Tongue (tissue), 2 donors: Measurements from ENCODE around the gene UGGT2. TPM values are rescaled to one million over a fixed set of nuclear protein-coding genes. Genes with fewer than 3 reads are reported as not detected.
"Not testable (repeated sequence)": the region's sequence is repeated elsewhere in the genome, so short reads cannot be mapped to it uniquely, and the experiment has no call there.

Experiments
- DNase-seq: peaks from one replicate; pipeline ENCODE4 v3.0.0-alpha.2; 2015
- total RNA-seq: library from RNA; depleted of rRNA; stranded (reverse); fragments of >200 nt; gene quantifications from one replicate; pipeline ENCODE4 v1.2.3, GENCODE V29; 2014

UGGT2 gene
- total RNA-seq, 1 donor from 2014 or later, result 64.8 TPM

DNA sequence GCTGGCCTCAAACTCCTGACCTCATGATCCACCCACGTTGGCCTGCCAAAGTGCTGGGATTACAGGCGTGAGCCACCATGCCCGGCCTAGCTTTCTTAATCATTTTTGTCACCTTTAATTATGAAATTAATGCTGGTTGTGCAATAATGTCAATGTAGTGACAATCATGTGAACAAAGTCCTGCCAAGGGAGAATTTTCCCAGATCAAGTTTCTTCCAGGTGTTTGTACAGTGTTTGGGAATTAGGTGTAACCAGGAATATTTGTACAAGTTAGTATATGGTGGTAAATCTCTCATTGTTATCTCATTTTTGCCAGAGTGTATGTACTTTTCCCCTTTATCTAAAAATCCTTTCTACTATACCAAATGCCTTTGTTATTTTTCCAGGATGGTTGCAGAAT lies 171.1 kb downstream of the UGGT2 start:
- DNase-seq, result no peak

DNA sequence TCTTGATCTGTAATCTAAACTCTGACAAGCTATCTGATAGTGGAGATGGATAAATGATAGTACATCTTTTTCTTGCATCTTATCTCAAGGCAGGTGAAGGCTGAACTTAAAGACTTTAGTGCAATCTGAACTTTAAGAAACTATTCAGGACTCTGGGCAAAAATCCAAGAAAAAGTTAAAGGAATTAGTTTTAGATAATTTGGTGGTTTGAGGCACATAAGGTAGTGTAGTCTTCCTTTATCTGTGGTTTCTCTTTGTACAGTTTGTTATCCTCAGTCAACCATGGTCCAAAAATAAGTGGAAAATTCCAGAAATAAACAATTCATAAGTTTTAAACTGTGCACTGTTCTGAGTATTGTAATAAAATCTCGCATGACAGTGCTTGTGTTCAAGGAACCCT lies 172.9 kb downstream of the UGGT2 start:
- no peak for DNase-seq

DNA sequence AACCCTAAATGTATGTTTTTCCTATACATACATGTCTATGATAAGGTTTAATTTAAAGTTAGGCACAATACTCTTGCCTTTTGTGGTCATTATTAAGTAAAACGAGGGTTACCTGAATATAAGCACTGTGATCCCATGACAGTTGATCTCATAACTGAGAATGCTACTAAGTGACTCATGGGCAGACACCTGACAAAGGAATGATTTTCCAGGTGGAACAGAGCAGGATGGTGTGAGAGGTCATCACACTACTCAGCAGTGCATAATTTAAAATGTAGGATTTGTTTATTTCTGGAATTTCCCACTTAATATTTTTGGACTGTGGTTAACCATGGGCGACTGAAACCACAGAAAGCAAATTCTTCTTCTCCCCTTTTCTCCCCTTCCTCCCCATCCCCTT lies 178.9 kb downstream of the UGGT2 start:
- no peak for DNase-seq

DNA sequence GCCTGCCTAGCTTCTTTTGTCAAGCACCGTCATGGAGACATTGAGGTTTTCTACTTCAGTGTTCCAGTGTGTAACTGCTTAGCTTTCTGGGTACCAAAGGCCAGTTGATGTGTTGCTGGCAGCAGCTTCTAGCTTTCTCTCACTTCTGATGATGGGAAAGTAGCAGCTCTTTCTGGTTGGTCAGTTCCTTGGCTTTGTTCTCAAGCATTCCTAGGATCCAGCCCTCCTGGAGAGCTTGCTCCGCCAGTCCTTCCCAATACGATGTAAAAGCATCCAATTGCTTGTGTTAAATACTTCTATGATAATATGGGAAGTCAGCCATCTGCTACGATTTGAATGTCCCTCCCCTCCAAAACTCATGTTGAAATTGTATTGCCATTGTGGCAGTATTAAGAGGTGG lies 182.8 kb downstream of the UGGT2 start:
- DNase-seq, result no peak

DNA sequence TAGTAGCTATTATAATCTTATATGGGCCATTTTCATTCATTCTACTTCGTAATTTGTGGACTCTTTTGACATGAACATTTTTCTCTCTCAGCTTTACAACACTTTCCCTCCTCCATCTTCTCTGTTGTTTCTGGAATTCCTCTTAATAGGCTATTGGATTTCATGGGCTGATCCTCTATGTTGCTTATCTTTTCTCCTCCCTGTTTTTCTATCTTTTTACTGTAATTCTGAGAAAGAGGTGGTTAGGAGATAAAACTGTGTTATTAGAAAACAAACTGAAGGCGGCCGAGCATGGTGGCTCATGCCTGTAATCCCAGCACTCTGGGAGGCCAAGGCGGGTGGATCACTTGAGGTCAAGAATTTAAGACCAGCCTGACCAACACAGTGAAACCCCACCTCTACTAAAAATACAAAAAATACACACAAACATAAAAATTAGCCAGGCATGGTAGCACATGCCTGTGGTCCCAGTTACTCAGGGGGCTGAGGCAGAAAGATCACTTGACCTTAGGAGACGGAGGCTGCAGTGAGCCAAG lies 188.1 kb downstream of the UGGT2 start:
- DNase-seq, result no peak

GRCh38 chr13:95862408-95862807 lies 190.8 kb downstream of the UGGT2 start:
- no peak for DNase-seq

GRCh38 chr13:95861296-95861695 lies 191.9 kb downstream of the UGGT2 start:
- DNase-seq, result peak; percentile 25

DNA sequence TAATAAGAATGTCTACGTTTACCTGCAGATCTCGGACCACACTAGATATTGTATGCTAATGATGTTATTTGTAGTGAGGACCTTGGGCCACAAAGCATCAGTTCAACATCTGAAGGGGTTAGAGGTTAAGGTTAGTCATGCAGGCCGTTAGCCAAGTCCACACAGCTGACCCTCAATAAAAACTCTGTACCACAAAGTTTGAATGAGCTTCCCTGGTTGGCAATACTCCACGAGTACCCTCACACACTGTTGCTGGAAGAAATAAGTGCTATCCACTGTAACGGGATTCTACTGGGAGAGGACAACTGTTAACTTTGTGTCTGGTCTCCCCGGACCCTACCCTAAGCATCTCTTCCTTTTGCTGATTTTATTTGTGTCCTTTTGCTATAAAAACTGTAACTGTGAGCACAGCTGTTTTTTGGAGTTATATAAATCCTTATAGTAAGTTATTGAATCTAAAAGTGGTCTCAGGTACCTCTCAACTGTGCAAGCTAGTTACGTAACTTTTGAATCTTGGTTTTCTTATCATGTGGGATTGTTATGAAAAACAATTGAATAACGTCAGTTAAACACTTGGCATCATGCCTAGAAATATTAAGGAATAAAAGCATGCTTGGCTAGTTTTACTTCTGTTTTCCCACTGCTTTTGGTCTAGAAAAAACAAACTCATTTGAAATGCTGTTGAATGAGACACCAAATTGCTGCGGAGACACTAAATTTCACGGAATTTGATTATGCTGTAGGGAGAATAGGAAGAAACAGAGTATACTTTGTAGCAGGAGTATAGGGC lies 194.7 kb downstream of the UGGT2 start:
- DNase-seq, result peak; percentile 16

GRCh38 chr13:95845656-95846055 lies 207.5 kb downstream of the UGGT2 start:
- DNase-seq, result not testable (repeated sequence)

DNA sequence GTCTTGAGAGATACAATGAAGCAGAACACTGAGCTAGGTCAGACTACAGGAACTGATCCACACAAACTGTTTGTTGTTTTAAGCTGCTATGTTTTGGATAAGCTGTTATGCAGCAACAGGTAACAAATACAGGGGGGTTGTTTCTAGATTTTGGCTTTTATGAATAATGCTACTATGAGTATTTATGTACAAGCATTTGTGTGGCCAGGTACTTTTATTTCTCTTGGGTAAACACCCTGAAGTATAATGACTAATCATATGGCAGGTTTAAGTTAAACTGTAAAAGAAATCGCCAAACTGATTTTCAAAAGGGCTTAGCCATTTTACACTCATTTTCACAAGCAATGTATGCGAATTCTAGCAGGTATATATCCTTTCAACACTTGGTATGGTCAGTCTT lies 210.3 kb downstream of the UGGT2 start:
- DNase-seq, result no peak

DNA sequence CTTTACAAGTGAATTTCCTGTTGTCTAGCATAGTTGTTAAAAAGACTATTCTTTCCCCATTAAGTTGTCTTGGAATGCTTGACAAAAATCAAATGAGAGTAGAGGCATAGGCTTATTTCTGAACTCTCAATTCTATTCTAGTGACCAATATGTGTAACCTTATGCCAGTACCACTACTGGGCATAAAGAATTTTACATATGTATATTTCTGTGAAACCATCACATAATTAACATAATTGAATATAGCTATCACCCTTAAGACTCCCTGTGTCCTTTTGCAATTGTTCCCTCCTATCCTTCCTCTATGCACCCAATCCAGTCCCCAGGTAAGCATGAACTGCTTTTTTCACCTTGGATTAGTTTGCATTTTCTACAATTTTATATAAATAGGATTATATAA lies 211.3 kb downstream of the UGGT2 start:
- no peak for DNase-seq

DNA sequence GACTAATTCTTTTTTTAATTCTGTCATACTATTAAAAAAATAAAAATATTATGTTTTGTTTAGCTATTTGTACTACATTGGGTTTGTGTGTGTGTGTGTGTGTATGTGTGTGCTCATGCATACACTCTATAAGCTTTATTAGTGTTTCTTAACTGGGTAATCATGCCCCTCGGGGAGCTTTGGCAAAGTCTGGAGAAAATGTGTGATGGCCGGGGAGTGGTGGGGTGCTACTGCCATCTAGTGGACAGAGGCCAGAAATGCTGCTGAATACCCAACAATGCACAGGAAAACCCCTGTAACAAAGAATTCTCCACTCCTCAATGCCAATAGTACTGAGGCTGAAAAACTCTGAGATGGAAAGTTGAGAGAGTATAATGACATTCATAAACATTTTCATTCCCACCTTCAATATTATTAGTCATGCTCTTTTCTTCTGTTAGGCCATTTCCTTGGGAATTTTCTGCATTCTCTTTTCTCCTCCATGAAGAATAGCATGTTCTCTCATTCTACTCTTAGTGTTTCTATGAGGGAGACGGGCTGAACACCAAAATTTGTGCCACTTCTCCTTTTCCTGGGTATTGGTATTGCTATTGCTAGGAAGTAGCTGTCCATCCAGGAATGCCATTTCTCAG lies 219.0 kb downstream of the UGGT2 start:
- peak; percentile 90 for DNase-seq

- DNase-seq, result no peak
Measured at GRCh38 chr13:95833719-95834118, 219.5 kb downstream of the UGGT2 start.

DNA sequence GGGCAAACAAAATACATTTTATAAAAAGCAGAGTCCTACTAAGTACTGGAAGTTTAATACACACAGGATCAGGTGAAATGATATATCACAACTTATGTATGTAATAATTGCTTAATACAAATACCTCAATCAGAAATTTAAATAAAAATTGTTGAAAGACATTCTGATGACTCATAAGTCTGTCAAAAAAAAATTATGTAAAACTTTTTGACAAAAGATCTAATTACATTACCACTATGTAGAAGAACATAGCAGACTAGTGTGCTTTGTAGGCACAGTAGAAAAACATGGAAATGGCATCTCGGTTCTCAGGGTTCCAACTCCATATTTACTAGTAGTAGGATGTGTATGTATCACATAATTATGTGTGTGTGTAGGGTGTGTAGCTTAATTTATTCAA lies 220.1 kb downstream of the UGGT2 start:
- DNase-seq, result no peak

DNA sequence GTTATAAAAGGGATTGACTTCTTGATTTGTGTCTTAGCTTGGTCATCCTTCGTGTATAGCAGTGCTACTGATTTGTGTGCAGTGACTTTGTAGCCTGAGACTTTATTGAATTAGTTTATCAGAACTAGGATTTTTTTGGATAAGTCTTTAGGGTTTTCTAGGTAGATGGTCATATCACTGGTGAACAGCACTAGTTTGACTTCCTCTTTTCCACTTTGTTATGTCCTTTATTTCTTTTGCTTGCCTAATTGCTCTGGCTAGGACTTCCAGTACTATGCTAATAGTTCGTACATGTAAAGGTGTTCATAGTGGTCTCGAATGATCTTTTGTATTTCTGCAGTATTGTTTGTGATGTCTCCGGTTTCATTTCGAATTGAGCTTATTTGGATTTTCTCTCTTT lies 230.9 kb downstream of the UGGT2 start:
- DNase-seq, result no peak

GRCh38 chr13:95814495-95814894 lies 238.7 kb downstream of the UGGT2 start:
- DNase-seq, result no peak

GRCh38 chr13:95813139-95813538 lies 240.1 kb downstream of the UGGT2 start:
- DNase-seq, result no peak

DNA sequence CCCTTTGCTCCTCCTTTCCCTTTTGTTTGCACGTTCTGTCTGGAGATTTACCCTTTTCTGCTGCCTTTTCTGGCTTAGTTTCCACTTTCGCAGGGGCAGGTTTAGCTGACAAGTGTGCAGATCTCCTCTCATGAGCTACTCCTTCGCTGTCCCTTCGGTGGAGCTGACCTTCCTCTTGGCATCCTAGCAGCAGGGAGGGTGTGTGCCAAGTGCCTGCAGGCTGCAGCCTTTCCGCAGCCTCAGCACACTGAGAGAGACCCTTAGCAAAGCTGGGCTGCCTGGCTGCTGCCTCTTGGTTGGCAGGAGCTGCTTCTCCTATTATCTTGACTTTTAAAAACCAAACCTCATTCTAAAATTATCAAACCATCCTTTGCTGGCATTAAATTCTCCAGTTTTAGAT lies 243.8 kb downstream of the UGGT2 start:
- DNase-seq, result no peak

GRCh38 chr13:95805921-95806320 lies 247.3 kb downstream of the UGGT2 start:
- no peak for DNase-seq

GRCh38 chr13:95801825-95802224 lies 251.4 kb downstream of the UGGT2 start:
- no peak for DNase-seq

DNA sequence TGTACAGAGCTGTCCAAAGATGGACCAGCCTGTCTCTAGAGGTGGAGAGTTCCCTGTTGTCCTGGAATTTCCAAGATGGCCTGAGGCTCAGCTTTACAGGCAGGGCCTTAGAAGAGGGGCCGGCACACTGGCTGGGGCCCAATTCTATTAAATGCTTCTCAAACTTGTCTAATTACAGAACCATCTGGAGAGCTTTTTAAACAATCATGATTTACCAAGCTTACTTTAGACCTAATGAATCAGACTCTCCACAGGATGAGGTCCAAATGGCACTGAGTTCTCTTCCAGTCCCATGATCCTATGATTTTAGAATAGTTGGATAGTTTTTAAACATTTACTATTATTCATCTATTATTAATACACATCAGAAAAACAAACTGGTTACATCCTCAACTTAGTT lies 252.8 kb downstream of the UGGT2 start:
- no peak for DNase-seq

GRCh38 chr13:95797016-95797415 lies 256.2 kb downstream of the UGGT2 start:
- DNase-seq, result no peak

DNA sequence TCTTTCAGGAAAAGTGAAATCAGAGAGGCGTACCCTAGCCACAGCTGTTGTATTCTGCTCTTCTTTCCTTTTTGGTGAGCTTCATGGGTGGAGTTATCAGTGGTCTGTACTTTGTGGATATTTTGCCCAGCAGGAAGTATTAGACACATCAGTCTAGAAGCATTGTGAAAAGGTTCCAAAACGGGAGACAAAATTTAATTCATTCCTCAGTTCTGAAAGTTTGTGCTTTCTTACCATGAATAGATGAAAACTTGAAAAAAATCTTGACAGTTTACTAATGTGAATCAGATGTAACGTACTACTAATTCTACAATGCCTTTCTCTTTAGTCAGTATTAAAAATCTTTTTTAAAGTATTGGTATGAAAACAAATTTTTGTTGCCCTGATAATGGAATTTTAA lies 259.4 kb downstream of the UGGT2 start:
- no peak for DNase-seq

DNA sequence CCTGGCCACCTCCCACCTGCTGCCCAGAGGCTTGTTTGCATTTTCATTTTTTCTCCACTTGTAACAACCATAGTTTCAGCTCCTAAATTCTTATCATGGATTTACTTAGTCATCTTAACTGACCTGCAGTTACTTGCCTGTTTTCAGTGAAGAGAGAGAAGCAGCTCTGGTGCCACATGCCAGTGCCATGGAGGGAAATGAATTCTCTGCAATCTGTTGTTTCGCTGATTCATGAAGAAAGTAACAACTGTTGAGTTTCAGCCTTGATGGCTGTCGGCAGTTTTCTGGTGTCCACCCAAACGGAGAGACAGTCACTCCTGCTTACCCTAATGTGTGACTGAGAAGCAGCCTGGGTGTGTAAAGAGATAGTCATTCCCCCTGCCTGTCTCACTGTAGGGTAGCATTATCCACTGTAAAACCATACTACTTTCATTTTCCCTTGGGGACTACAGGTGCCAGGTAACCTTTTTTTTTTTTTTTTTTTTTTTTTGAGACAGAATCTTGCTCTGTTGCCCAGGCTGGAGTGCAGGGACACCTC lies 260.1 kb downstream of the UGGT2 start:
- DNase-seq, result no peak
